SH-SY5Y (cell line): ENCODE measurements around the gene CEACAM20.

Source experiments
- GATA2 ChIP-seq: IDR thresholded peaks from 2 replicates; pipeline ENCODE4 v1.6.1; 2011; ENCODE audit warnings: mild to moderate bottlenecking, low read depth, low read length
- GATA3 ChIP-seq: IDR thresholded peaks from 2 replicates; pipeline ENCODE4 v1.6.1; 2011; ENCODE audit warnings: low read depth, mild to moderate bottlenecking, low read length, moderate library complexity

Gene CEACAM20

DNA sequence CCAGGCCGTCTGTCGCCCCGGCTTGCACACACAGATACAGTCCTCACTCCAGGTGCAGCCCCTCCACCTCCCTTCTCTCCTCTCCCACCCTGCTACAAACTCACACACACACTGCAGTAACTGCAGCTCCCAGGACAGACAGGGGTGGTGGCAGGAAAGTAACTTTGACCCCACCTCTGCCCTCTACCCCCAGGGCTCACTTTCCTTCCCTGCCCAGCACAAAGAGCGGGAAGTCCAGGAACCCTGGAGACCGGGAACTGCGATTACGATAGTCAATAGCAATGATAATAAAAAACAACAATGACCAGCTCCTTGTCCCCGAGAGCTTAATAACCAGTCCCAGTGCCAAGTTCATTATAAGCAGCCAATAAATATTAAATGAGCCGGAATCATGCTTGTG, at the start of gene CEACAM20:
Gene CEACAM20 (minus strand): TSS at position 140 of the 400 bp plus-strand sequence. CDS start 166 bp downstream, outside the sequence.
- no peak for TF ChIP-seq GATA3
- no peak for TF ChIP-seq GATA2

DNA sequence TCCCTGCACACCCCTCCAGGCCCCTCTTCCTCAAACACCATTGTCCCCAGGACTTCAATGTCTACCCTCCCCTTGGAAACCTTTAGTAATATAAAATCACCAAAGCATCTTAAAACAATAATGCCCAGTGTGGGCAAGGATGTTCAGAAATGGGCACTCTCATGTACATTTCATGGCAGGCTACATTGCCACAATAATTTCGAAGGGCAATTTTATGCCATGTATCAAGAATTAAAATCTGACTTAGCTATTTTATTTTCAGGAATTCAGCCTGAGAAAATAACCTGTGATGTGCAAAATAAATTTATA, 48.0 kb upstream of the CEACAM20 start:
- no peak for TF ChIP-seq GATA3
- TF ChIP-seq GATA2 = no peak

GRCh38 chr19:44576843-44577565, 47.5 kb upstream of the CEACAM20 start:
- TF ChIP-seq GATA2 (no peak), GATA3 (no peak)

DNA sequence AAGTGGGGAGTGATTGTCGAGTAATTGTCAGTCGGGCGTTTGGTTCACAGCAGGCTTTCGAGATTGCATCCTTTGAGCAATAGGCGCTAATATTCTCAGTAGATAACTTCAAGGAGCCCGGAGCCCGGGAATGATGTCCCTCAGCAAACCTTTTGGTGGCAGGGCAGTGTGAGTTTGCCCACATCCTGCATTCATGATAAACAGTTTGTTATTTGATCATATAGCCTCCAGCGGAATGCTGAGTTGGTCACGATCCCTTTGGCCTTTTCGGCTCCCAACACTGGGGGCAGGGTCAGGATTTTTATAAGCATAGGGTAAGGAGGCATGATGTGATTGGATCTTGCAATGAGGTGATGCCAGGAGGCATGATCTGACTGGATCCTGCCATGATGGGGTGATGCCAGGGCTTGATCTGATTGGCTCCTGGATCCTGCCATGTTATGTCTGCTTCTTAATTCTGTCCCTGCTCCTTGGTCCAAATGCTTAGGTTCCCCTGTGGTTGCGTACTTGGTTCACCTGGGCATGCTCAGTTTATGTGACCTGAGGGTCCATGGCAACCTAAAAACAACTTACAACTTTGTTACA, 45.7 kb upstream of the CEACAM20 start:
- TF ChIP-seq GATA2 (no peak), GATA3 (no peak)

GRCh38 chr19:44574186-44574950, 44.9 kb upstream of the CEACAM20 start:
- TF ChIP-seq GATA3 (no peak), GATA2 (no peak)

- no peak for TF ChIP-seq GATA2
- no peak for TF ChIP-seq GATA3
These were observed 44.2 kb upstream of the CEACAM20 start for GRCh38 chr19:44573627-44574026.

- TF ChIP-seq GATA2 (no peak), GATA3 (no peak)
These were observed 43.7 kb upstream of the CEACAM20 start for GRCh38 chr19:44573183-44573582.

GRCh38 chr19:44572581-44572900, 43.1 kb upstream of the CEACAM20 start:
- TF ChIP-seq GATA3 = no peak
- TF ChIP-seq GATA2 = no peak

GRCh38 chr19:44571830-44572580, 42.5 kb upstream of the CEACAM20 start:
- TF ChIP-seq GATA3 (no peak), GATA2 (no peak)

DNA sequence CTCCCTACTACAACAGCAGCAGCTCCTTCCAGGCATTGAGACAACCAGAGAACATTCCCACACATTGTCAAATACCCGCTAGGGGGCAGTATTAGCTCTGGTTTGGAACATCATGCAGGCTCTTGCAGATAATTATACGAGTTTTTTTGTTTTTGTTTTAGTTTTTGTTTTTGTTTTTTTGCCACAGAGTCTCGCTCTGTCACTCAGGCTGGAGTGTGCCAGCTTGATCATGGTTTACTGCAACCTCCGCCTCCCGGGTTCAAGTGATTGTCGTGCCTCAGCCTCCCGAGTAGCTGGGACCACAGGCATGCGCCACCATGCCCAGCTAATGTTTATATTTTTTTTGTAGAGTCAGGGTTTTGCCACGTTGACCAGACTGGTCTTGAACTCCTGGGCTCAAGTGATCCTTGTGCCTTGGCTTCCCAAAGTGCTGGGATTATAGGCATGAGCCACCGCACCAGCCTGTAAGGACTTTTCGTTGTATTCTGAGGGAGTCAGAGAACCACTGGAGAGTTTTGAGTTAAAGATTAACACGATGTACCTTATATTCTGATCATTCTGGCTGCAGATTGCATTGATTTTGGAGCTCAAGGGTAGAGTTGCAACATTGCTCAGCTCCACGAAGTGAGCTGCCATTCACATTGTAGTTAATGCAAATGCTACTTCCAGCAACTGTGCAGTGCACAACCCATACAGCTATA, 41.7 kb upstream of the CEACAM20 start:
- no peak for TF ChIP-seq GATA3
- TF ChIP-seq GATA2 = no peak

DNA sequence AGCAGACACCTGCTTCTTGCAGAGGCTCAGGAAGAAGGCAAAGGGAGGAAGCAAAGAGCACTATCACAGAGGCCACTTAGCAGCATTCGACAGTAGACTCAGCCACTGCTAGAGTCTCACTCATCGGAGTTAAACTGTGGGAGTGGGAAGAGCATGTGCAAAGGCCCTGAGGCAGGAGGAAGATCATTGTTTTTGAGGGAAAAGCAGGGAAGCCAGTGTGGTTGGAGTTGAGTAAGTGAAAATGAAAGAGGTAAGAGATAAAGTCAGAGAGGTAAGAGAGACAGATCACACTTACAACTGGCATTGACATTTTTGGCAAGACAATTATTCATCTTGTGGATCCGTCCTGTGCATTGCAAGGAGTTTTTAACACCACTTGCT, 41.1 kb upstream of the CEACAM20 start:
- TF ChIP-seq GATA3 (no peak), GATA2 (no peak)

GRCh38 chr19:44567745-44568144, 38.3 kb upstream of the CEACAM20 start:
- TF ChIP-seq GATA3 (no peak), GATA2 (no peak)

DNA sequence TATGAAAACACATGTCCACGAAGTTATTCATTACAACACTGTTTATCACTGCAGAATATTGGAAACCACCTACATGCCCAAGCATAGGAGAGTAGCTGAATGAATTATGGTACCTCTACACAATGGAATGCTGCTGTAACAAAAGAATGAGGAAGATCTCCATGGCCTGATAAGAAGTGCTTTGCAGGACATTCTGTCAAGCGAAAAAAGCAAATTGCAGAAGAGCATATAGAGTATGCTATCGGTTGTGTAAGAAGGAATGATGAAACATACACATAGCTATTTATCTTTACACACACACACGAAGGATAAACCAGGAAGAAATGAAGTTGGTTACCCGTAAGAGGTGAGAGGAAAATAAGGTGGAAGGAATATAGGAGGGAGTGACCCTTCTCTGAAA, 37.5 kb upstream of the CEACAM20 start:
- no peak for TF ChIP-seq GATA3
- no peak for TF ChIP-seq GATA2

- no peak for TF ChIP-seq GATA3
- TF ChIP-seq GATA2 = no peak
These were observed 28.5 kb upstream of the CEACAM20 start for GRCh38 chr19:44557933-44558332.
